CD4-positive, alpha-beta T cell treated with Interleukin-1 beta for 1 hour (primary cell): Measurements from ENCODE around the gene GSC2.

Source experiments
- DNase-seq, 2 donors: peaks; one replicate each; pipeline ENCODE4 v3.0.0-alpha.2; 2020 to 2022

The GSC2 gene

GRCh38 chr22:19149991-19150390 is at the start of gene GSC2:
Gene GSC2 (minus strand): TSS chr22:19150292. CDS start chr22:19150283, 9 bp downstream.
- DNase-seq = no peak

DNA sequence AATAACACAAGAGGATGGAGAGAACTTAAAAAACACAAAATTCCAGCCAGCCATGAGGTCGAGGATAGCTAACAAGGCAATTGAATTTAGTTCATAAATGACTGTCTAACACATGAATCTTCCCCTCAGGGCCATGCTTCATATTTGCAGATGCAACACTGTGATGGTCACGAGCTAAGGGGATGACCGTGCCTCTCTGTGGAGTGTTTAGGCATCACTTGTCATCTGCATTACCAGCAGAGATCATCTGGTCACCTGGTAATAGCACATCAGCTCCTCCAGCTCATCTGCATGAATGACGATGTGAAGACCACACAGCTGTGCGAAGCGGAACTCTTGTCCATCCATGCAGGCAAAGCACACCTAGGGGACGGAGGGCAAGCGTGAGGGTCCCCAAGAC is 49.4 kb upstream of the GSC2 start:
- no peak for DNase-seq

DNA sequence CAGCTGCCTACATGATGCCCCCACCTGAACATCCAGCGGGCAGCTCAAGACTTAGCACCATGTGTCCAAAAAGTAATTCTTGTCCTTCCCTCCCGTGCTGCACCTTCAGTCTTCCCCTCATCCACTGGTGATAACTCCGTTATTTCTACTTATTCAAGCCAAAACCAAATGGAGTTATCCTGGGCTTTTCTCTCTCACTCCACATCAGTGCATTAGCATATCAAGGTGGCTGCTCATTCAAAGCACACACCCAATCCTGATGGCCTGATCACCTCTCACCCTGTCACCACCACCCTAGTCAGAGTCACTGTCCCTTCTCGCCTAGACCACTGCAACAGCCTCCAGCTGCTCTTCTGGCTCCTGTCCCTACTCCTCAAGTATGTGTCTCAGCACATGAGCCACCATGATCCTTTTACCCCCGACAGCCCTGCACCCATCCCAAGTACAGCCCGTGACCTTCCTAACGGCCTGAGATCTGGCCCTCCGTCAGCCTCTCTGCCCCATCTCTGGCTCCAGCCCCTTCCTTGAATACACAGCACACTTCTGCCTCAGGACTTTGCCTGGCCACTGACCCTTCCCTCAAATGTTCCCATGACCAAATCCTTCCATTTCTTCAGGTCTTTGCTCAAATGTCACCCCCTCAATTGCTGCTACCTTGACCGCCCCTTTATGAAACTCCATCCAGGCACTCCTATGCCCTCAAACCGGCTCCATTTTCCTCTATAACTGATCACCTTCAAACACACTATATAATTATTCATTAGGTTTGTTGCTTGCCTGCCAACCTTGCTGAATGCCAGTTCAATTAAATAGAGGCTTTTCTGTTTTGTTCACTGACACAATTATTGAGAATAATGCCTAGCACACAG is 48.1 kb upstream of the GSC2 start:
- DNase-seq = no peak

DNA sequence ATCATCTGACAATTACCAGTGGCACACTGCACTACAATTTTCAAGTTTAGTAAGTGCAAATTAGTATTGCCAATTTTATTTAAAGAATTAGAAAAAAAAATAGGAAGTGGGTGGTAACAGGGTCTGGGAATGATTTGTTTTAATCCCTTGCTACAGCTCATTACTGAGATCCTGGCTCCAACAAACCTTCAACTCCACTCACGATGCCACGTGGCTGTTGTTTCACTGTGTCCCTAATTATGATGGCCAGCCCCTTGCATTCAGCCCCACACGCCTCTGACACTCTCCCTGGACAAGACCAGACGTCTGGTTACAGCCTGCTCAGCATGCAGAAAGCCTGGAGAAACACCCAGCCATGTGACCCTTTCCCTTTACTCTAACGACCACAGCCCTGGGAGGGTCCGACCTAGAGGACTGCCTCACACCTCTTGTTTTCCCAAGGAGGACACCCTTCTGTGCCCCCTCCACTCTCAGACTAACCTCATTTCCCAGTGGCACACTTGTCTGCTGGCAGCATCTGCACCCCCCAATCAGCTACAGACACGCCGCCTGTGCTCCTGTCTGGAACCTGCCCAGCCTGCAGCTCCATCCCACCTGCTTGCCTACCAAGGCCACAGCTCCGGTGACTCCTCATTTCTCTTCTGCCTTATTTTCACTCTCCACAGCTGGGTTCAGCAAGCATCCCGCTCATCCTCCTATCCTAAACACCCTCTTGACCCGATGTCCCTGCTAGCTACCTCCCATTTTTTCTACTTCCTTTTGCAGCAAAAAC is 46.9 kb upstream of the GSC2 start:
- no peak for DNase-seq

- no peak for DNase-seq
Observed at GRCh38 chr22:19195796-19196731, 46.0 kb upstream of the GSC2 start.

DNA sequence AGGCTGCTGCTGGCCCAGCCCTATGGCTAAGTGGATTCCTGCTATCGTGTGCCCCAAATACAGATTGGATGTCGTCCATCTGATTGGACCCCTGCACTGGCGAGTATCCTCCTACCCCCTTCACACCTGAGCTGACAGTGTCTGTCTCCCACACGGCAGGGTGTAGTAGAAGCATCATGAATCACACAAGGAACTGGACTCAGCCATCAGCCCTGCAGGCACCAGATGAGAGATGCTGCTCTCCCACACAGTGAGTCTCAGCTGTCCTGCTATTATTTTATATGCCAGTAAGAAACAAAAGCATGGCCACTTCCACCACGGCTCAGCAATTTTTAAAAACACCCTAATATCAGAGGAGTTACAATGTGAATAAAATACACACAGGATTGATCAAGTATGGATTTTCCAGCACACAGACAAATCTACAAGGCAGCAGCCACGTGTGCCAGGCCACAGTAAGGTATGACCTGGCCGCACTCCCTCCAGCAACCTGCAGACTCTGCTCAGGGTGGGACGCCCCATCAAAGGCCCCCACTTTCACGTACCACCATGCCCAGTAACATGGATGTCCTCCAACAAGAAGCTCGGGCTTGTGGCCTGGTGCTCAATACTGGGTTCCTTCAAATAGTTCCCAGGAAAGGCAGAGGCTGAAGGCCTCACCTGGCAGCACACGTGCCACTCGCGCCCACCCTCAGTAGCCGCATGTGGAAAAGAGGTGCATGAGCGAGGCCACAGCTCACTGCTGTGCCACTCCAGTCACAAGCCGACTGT is 44.9 kb upstream of the GSC2 start:
- DNase-seq = no peak

GRCh38 chr22:19193879-19194278 is 43.8 kb upstream of the GSC2 start:
- no peak for DNase-seq

- DNase-seq = no peak
Observed at GRCh38 chr22:19187716-19188563, 37.8 kb upstream of the GSC2 start.

DNA sequence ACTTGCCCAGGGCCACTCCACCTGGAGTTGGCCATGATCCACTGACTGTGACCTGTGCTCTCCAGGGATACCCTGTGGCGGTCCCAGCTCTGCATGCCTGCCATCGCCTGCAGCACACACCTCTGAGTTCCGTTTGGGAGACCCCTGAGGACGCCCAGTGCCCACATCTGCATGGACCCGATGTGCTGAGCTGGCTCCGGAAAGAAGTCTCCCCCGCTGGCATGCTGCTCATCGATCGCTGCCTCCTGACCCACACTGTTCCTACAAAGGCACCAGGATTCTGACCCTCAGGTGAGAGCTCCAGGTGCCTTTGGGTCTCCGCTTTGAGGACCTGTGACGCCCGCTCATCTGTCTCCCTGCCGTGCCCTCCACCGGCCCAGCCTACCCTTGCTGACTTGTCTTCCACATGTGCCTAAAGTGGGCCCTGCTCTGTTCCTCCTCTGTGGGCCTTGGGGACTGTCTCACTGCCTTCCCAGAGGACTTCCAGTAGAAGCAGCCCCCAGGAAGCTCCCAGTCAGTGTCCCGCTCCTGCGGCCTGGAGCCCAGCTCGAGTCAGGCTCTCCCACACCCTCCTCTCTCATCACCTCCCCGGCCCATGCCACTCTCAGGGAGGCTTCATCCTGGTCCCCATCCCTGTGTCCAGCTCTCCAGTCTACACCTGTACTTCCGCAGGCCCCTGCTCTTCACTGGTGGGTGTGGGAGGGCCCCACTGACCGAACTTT is 34.3 kb upstream of the GSC2 start:
- no peak for DNase-seq

GRCh38 chr22:19183216-19183615 is 33.1 kb upstream of the GSC2 start:
- no peak for DNase-seq

- no peak for DNase-seq
Observed at GRCh38 chr22:19182472-19183157, 32.5 kb upstream of the GSC2 start.

DNA sequence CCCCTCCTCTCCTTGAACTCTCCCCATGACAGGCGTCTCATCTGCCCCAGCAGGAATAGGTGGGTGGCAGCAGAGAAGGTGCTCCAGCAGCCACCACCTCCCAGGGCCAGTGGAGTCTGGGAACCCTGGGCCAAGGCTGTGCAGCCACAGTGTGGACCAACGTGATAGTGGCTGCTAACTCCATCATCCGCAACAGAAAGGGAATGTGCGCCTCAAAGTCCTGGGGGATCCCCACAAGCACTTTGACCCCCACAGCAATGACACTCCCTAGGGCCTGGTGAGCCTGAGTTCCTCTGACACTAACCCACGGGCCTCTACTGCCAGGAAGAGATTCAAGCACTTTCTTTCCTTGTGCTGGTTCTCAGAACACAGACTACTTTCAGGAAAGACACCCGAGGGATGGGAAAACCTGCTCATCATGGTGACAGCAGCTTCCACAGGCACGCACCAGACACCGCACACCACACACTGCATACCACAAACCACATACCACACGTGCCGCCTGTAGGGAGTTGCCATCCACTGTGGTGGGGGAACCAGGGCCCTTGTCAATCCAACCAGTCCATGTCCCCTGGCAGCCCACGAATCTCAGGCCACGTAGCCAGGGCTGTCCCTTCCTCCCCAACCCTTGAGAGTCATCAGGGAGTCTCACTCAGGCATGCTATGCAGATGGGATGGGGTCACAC is 31.8 kb upstream of the GSC2 start:
- DNase-seq = no peak

DNA sequence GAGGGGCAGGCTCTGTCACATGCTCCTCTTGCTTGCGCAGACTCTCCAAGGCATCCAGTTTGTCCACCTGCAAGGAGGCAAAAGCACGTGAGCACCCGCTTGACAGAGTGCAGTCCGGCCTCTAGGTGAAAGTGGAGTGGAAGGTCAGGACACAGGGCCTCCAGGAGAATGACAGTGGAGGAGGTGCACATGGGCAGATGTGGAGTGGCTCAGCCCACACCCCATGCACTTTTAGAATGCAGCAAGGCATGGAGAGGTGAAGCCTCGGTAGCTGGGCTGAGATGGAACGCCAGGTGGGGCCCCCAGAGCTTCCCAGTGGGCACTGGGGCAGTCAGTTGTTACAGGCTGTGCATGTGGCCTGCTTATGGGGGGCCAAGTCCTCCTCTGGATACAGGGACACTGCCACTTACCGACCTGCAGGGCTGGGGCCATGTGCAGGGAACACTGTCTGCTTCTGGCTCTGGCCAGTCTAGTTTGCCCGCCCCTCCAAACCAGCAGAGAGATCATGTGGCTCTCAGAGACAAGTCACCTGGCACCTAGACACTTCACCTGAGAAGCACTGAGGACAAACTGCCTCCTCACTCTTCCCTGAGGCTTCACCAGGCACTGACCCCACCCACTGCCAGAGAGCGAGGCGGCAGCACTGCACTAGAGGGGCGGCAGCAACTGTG is 30.8 kb upstream of the GSC2 start:
- DNase-seq = no peak

- DNase-seq = no peak
Observed at GRCh38 chr22:19180234-19180633, 30.1 kb upstream of the GSC2 start.

DNA sequence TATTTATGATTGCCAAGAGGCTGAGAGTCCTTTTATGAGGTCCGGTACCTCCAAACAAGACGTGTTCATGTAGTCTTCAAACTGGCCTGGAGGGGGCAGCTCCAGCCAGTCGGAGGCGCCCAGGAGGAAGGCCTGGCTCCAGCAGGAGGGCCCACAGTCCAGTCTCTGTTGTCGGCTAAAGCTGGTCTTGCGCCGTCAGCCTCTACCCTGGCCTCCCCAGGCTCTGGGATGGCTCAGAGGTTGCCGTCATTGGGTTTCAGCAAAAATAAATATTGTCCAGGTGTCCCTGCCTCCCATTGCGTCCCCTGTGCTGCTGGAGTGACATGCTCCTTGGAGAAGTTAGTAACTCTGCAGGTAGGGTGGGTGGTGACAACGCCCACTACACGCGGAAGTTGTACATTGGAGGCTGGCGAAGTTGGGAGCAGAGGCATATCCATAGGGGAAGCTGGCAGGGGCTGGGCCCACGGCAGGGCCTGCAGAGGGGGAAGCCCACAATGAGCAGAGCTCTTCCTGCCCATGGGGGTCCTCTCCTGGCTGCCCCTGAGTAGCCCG is 29.5 kb upstream of the GSC2 start:
- peak; percentile 56 to 63 for DNase-seq

DNA sequence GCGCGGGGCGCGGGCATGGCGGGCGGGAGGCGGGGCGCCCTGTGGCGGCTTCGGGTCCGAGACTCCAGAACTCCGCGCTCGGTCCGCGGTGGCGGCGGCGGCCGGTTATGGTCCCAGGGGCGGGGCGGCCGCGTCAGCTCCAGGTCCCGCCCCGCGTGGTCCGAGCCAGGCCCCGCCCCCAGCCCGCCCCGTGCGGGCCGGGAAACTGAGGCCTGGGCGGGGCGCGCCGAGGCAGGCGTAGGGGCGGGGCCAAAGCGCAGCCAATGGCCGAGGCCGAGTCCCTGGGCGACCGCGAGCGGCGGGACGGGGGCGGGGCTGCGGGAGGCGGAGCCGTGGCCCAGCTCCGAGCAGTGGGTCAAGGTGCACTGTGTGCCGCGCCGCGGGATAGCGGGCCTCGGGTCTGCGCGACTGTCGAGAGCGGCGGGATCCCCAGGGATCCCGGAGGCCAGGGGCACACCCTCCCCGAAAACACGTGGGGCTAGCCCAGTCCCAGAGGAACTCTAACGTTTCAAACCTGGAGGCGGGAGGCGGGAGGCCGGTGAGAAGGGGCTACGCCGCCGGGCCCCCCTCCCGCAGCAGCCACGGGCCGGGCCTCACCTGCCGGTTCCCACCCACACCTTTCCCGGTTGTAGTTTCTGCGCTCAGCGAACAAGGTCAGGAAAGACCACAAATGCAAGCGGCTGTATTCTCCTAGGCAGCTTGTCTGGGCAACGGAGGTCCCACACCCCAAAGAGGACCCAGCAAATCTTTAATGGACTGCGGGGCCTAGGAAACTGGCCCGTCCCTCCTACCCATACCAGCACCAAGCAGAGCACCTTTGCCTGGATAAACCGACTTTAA is 28.8 kb upstream of the GSC2 start, which contains the start of gene SLC25A1:
SLC25A1 (minus strand) TSS at position 80 of the 840 bp plus-strand sequence; CDS start at position 17, 63 bp downstream.
- peak; percentile 85 to 87 for DNase-seq

DNA sequence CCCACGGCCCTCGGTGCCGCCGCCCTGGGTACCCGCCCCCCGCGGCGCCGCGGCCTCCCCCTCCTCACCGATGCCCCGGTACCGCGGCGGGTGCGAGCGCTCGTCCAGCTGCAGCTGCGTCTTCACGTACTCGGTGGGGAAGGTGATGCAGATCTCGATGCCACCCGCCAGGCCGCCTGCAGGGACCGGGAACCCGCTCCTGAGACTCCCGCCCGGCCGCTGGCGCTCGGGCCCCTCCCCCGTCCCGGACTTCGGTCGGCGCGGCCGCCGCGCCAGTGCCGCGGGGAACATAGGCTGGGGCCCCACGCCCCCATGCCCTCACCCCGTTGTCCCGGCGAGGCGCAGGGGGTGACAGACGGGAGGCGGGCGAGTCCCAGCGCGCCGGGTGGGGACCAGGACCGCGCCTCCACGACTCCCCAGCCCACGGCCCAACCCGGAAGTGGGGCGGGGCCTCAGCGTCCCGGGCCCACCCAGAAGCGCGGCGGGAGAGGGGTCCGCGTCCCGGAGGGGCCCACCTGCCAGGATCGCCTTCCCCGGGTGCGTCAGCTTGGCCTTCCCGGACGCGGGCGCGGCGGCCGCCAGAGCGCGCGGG is 28.1 kb upstream of the GSC2 start:
- DNase-seq = peak; percentile 45 to 64
